CD4-positive, alpha-beta T cell treated with Interleukin-4 for 4 hours (primary cell): ENCODE measurements around the gene HPCAL4.

Source experiments
- DNase-seq: peaks from one replicate; pipeline ENCODE4 v3.0.0-alpha.2; 2020

HPCAL4 gene

DNA sequence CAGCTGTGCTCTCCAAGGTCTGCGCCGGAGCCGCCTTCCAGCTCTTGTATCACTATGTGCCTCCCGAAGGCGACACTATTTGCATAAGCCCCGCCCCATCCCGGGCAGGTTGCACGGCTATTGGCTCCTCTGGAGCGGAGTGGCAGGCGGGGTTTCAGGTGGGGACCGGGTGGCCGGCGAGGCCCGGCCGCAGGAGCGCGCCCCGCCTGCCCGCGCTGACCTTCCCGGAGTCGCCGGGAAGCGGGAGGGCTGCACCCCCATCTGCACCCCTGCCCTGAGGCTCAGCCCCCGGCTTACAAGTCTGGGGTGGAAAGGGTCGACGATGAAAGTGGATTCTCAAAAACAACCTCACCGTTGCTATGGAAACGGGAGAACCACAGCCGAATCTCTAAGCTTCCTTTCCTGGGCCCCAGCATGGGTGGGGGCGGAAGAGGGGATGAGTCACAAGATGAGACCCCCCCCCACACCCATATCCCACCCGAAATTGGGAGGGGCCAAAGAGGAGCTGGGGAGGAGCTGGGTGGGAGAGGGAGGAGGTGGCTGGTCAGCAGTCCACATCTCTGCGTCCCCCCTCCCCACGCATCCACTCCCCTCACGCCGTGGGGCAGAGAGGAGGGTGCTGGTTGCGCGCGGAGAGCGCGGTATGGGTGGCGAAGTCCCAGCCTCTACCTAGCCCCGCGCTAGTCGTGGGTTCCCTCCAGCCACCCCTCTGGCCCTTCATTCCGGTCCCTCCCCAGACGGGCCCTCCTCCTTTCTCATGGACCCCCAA is at the start of gene HPCAL4:
Gene HPCAL4, minus strand, starts transcription at position 51 of the 769 bp plus-strand sequence. CDS start 6,830 bp downstream, outside the sequence.
- DNase-seq: peak; percentile 96

DNA sequence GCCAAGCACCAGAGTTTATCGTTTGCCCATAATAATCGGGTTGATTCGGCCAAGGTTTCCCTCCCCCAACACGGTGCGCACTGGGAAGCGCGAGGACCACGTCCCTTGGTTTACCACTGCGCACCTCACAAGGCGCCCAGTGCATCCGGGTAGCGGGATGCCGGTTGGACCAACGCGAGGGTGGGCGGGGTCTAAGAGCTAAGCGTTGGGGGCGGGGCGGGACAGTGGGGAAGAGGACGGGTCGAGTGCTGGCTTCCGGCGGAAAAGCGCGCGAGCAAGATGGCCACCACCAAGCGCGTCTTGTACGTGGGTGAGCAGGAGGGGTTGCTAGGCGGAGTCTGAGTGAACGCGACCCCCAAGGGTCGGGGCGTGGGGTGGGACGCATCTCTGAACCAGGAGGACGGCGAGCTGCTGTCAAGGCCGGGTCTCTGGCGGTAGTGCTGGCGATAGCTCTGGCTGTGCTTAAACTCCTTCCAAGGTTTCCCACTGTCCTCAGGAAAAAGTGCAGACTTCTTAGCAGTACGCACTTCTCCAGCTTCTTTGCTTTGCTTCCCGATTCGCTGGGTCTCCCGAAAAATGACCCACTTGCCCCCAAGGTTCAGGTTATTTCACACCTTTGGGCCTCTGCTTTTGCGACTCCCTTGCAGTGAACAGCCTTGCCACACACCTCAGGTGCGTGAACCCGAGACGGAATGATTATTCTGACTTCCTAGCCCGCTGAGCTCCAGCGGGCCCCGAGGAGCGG is 47.6 kb upstream of the HPCAL4 start, which contains the start of gene PPIE:
Gene PPIE, plus strand, starts transcription at position 261 of the 745 bp plus-strand sequence. Its CDS starts 19 bp downstream, at position 280.
- peak; percentile 93 for DNase-seq

GRCh38 chr1:39737546-39738169 is 46.4 kb upstream of the HPCAL4 start:
- no peak for DNase-seq

GRCh38 chr1:39735731-39736130 is 44.5 kb upstream of the HPCAL4 start:
- DNase-seq: no peak

DNA sequence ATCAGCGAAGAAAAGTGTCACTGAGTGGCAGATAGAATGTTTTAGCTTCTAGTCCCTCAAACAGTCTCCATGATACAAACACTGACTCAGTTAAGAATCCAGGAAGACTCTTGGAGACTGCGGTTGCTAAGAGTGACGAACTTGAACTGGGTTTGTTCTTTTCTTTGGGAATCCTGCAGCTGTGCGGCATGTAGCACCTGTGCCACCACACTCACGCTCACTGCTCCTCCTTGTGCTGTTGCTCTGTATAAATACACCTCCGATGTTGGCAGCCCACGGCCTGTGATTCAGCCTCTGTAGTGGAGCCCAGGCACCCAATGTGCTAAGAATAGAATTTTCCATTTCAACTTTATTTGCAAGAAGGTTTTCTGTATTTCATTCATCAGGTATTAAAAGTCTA is 41.9 kb upstream of the HPCAL4 start:
- no peak for DNase-seq

- DNase-seq: no peak
Measured at GRCh38 chr1:39732730-39733129, 41.5 kb upstream of the HPCAL4 start.

- no peak for DNase-seq
Measured at GRCh38 chr1:39729842-39730241, 38.6 kb upstream of the HPCAL4 start.

DNA sequence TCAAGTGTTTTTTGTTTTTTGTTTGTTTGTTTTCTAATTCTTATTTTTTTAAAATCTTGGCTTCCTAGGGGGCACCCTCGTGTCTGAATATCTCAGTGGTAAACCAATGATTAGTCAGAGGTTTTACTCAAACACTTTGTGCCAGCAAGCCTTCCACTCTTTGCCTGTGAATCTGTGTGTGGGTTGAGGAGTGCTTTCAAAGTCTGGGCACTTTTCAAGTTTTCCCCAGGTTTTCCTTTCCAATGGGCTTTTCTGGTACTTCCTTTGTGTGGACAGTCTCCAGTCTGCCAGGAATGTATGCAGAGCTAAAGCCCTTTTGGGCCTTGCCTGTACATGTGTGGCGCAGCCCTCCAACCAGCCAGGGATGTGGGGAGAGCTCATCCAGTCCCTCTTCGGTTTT is 37.8 kb upstream of the HPCAL4 start:
- no peak for DNase-seq

GRCh38 chr1:39727932-39728317 is 36.7 kb upstream of the HPCAL4 start:
- DNase-seq: no peak

DNA sequence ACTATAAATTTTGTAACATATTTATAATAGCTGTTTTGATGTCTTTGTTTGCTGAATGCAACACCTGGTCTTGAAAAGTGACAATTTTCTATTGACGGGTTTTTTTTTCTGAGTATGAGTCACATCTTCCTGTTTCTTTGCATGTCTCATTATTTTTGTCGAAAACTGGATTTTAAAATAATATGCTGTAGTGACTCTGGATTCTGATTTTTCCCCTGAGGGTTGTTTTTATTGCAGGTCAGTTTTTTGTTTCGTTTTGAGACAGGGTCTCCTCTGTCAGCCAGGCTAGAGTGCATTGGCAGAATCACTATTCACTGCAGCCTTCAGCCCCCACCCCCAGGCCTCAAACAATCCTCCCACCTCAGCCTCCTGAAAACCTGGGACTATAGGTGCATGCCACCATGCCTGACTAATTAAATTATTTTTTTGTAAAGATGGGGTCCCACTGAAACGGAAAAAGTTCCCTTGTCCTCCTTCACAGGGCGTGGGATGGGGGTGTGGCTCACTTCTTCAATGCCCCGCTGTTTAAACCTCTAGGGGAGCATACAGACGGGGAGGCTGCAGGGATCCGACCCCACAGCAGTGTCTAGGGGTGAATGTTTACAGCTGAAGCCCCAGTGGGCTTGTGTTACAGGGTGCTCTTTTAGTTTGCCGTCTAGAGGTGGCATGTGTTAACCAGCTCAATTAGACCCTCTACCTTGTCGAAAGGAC is 36.1 kb upstream of the HPCAL4 start:
- DNase-seq: peak; percentile 12

GRCh38 chr1:39726600-39726999 is 35.4 kb upstream of the HPCAL4 start:
- no peak for DNase-seq

DNA sequence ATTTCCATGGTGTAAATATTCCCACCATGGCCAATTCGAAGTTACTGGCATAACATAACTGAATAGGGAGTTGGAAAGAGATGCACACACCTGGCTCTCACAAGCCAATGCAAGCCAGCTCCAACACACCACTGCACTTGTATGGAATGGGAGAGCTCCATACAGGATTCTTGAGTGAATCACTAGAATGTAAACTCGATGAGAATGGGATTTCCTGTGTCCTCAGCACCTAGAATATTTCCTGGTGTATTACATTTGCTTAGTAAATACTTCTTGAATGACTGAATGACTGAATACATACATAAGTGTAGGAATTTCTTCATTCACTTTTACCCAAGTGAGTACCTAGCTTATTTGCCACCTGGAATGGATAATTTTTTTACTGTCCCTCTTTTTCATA is 31.3 kb upstream of the HPCAL4 start:
- no peak for DNase-seq

DNA sequence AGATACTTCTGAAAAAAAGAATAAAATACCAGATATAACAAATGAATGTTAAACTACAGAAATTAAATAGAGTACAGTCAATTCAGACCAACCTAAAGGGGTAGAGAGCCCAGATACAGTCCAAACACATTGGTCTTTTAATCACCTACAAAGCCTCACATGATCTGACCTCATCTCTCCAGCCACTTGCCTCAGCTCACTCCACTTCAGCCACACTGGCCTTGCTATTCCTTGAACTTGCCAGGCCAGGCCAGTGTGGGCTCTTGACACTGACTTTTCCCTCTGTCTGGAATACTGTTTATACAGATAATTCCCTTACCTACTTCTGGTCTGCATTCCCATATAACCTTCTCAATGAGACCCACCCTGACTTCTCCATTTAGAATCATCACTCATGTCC is 30.4 kb upstream of the HPCAL4 start:
- DNase-seq: no peak

- DNase-seq: peak; percentile 78
Measured at GRCh38 chr1:39720094-39720999, 29.1 kb upstream of the HPCAL4 start.

- DNase-seq: no peak
Measured at GRCh38 chr1:39717809-39718208, 26.6 kb upstream of the HPCAL4 start.

GRCh38 chr1:39713557-39713956 is 22.3 kb upstream of the HPCAL4 start:
- no peak for DNase-seq

GRCh38 chr1:39711966-39712340 is 20.7 kb upstream of the HPCAL4 start:
- no peak for DNase-seq

DNA sequence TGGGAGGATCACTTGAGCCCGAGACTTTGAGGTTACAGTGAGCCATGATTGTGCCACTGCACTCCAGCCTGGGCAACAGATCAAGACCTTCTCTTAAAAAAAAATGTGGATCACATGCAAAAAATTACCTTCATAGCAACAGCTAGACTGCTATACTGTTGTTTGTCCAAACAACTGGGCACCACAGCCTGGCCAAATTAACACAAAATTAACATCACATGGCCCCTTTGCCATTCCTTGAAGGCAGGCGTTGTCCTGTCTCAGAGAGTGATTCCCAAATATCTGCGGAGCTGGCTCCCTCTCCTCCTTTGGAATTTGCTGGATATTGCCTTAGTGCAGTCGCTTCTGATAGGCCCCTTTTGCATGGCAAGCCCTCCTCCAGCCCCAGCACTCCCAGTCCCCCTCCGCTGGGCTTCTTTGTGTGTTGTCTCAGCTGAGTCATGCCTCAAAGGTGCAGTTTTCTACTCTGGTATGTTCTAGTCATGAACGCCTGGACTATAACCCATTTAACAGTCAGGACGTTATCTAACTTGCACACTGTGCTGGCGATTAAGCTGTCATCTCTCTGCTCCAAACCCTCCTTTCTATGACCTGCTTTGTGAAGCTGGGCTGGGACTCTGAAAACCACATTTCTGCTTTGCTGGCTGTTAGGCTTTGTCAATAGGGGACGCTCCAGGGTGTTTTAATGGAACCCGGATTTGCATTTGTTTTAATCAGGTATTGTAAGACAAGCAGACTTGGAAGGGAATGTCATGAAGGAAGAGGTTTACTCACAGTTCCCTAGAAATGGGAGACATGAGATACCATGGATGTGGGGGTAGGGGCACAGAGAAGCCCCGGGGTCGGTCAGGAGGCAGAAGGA is 20.1 kb upstream of the HPCAL4 start:
- DNase-seq: no peak

- no peak for DNase-seq
Measured at GRCh38 chr1:39707506-39707905, 16.3 kb upstream of the HPCAL4 start.

DNA sequence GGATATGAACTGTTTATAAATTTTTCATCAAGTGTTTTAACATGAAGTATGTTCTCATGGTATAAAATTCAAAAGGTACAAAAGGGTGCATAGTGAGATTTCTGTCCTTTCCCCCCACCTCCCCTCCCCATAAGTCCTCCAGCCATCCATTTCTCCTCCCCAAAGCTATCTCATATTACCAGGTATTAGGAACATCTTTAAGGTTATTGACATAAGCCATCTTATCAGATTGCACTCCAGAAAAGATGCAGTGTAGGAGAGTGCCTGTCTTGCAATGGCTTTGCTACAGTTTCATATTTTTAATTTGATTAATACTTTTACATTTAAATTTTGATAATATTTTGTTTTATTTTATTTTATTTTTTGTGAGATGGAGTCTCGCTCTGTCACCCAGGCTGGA is 13.5 kb upstream of the HPCAL4 start:
- no peak for DNase-seq

DNA sequence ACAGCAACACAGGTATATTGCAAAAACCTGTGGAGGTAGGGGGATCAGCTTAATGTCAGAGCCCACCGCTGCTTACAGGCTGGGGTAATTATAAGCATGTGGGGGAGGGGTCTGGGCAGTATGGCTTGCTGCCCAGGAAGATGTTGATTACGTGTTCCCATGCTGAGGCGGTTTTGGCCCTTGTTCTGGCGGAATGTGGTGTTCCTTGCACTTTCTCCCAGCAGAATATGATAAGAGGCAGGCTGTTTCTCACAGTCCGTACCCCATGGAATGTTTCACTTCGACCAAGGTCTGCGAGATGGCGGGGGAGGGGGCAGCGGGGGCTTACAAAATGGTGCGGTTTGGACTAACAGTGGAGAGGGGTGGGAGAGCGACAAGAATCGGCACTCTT is 9.8 kb upstream of the HPCAL4 start:
- DNase-seq: no peak
